GM12892 (cell line): Measurements from ENCODE around the gene LRRN2.
"Not testable (repeated sequence)": the region's sequence is repeated elsewhere in the genome, so short reads cannot be mapped to it uniquely, and the experiment has no call there.

Experiments
- DNase-seq: peaks from one replicate; pipeline ENCODE4 v3.0.0; 2011; ENCODE audit not compliant: insufficient read length
- FAIRE-seq: peaks from 2 replicates; lab custom pipeline; 2011; peaks lifted over from hg19 to GRCh38; lab: Jason Lieb, UNC
- POLR2A ChIP-seq: IDR thresholded peaks from 2 replicates; pipeline ENCODE4 v1.6.1; 2011; ENCODE audit warnings: low read depth, low read length, control low read depth
- POLR2AphosphoS5 ChIP-seq: IDR thresholded peaks from 2 replicates; pipeline ENCODE4 v1.6.1; 2011; ENCODE audit warnings: low read depth, low read length, control low read depth
- TAF1 ChIP-seq: IDR thresholded peaks from 2 replicates; pipeline ENCODE4 v1.6.1; 2011; ENCODE audit warnings: low read depth, mild to moderate bottlenecking, control low read depth, low read length, borderline replicate concordance

The LRRN2 gene

GRCh38 chr1:204571631-204572030 lies 113.9 kb downstream of the LRRN2 start:
- TF ChIP-seq POLR2A, result no peak
- DNase-seq, result no peak
- no peak for FAIRE-seq

- FAIRE-seq (no peak), DNase-seq (no peak)
- TF ChIP-seq POLR2AphosphoS5, result no peak
- no peak for TF ChIP-seq POLR2A
- no peak for TF ChIP-seq TAF1
These were observed 114.4 kb downstream of the LRRN2 start for GRCh38 chr1:204571128-204571527.

DNA sequence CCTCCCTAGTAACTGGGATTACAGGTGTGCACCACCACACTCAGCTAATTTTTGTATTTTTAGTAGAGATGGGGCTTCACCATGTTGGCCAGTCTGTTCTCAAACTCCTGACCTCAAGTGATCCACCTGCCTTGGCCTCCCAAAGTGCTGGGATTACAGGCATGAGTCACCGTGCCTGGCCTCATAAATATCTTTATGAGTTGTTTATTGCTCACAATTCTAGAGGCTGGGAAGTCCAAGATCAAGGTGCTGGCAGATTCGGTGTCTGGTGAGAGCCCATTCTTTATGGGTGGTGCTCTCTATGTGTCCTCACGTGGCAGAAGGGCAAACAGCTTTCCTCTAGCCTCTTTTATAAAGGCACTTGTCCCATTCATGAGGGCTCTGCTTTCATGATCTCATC lies 115.5 kb downstream of the LRRN2 start:
- FAIRE-seq, result not testable (repeated sequence)

DNA sequence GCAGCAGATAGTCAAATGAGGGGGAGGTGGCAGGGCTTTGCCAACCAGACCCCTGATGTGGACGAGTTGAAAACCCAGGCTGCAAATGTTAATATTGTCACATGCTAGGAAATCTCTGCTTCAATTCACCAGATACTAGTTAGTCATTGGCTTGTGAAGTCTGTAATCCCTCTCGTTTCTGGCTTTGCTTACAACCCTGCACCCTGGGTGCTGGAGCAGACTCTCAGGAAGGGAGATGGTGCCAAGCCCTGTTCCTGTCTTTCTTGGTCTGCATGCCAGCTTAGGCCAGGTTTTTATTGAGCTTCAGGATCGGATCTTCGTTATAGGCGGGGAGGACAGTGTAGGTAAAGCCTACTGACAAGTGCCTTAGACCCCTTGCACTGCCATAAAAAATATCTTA lies 116.1 kb downstream of the LRRN2 start:
- DNase-seq (no peak), FAIRE-seq (no peak)
- TF ChIP-seq POLR2AphosphoS5, result no peak
- TF ChIP-seq POLR2A, result no peak
- TF ChIP-seq TAF1, result no peak

More for the DNA sequence above, 115.5 kb downstream of the LRRN2 start:
- DNase-seq, result not testable (repeated sequence)

DNA sequence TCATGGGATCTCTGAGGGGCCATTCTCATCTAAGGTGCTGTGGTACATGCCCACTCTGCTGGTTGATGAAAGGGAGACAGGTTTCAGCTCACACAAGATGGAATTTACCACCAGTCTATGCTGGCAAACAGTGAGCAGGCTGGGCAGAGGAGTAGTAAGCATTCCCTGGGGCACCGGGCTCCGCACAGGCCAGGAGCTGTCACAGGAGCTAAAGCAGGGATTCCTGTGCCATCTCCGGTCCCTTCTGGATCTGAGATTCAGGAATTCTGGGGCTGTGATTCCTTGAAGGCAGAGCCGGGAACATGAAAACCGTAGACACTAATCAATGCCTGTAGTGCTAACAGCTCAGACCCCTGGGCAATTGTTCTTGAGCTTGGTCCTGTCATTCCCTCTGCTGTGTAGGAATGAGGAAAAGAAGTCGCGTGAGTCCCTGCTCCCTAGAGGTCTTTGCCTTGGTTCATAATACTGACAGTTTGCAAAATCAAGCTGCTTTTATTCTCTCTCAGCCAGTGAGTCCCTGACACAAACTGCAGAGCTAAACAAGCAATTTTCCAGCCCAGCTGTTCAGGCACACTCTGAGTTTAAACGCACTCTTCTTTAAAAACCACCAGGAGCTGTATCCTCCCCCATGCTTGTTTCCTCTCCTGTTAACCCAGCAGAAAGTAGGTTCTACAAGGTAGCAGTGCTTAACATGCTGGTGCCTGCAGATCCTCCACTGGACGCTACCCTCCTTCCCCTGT lies 116.8 kb downstream of the LRRN2 start:
- no peak for FAIRE-seq
- TF ChIP-seq TAF1 (no peak), POLR2AphosphoS5 (no peak), POLR2A (no peak)

More for the DNA sequence above, 116.8 kb downstream of the LRRN2 start:
- DNase-seq, result no peak
